OCI-LY1 (cell line): ENCODE measurements around the gene DIP2B.

Source experiments
- CTCF ChIP-seq: fragments of 200-600 bp; sonication (generic), shearing (Covaris generic); IDR thresholded peaks from 2 replicates; pipeline ENCODE4 v1.5.1; 2017; ENCODE audit warnings: mild to moderate bottlenecking, antibody characterized with exemption, low read length, moderate library complexity, mixed read lengths
- EZH2 ChIP-seq: fragments of 200-600 bp; sonication (generic), shearing (Covaris generic); IDR thresholded peaks from 2 replicates; pipeline ENCODE4 v1.8.0; 2017; ENCODE audit warnings: borderline replicate concordance, mixed run types, mild to moderate bottlenecking, antibody characterized with exemption, low read length, moderate library complexity, mixed read lengths

DNA sequence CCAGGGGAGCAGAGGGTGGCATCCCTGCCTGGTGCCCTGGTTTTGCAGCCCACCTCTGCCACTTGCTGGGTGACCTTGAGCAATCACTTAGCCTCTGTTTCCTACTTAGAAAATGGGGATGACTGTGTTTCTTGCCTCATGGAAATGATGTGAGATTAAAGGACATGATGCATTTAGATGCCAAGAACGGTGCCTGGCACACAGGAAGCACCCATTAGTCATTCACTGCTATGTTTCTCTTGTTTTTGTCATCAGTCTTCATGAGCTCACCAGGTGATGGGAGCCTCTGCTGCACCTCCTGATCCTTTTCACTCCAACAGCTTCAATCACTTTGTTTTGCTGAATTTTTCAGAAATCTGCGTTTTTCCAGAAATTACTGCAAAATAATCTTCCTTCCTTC is 235.5 kb downstream of the DIP2B start:
- TF ChIP-seq EZH2: no peak
- no peak for TF ChIP-seq CTCF
